ENCODE data around the gene CIC. TPM values are rescaled to one million over a fixed set of nuclear protein-coding genes. Genes with fewer than 3 reads are reported as not detected.

The CIC gene
- total RNA-seq, 1 experiment from 2014 or later = 25.0 TPM

DNA sequence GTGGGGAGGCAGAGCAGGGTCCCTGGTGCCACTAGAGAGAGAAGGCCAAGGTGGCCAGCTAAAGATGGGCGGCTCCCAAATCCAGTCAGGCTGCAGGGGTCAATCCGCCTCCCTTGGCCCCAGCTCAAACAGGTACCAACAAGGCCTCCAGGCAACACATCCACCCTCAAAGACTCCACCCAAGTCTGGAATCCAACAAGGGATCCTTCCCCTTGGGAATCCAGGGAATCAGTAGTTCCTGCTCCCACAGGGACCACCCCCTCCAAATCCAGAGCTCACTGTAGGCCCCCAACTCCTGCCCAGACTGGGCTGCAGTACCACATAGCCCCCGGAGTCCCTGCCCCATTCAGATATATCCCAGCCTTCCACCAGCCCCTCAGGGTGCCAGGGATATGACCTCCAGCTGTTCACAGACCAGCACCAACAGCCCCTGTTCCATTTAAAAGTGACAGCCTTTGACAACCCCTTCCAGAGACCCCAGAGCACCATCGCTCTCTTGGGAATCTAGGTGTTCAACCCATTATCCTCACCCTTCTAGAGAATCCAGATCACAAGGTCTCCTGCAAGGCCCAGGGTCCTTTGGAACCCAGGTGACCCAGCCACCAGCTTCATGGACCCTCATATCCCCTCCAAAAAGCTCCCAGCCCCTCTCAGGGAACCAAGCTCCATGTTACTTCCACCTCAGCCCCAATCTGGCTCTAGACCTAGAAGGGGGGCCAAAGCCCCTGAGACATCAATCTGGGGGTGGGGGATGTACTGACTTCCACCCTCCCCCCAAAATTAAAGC lies 17.3 kb upstream of the CIC start:
- no peak overlapping the region for H2AFZ ChIP-seq (ENCODE audit: low read length)
- H3K27me3 ChIP-seq (ENCODE audit: low read length) = no peaks in the 10 kb centered on the region
- H3K4me1 ChIP-seq (ENCODE audit: low read length) = peaks cover 26% of the 10 kb centered on the region
- H3K9ac ChIP-seq (ENCODE audit: low read length) = peak overlapping the region; percentile 30; the same call in 1 of the 2 replicates
- H3K4me3 ChIP-seq (ENCODE audit: low read length) = no peak overlapping the region
- no peaks in the 10 kb centered on the region for H3K9me2 ChIP-seq (replicated peaks; ENCODE audit: insufficient read depth, low read length)
- H3K27ac ChIP-seq (ENCODE audit: low read length) = no peak overlapping the region; the same call in 1 of the 2 replicates
- H3K36me3 ChIP-seq (ENCODE audit: insufficient read depth, low read length) = 0 out of 2 replicates have a peak, but pooled peaks cover 7% of the 10 kb centered on the region
- H3K4me2 ChIP-seq (ENCODE audit: low read depth, low read length, poor library complexity, severe bottlenecking) = peak overlapping the region; percentile 7
- H4K20me1 ChIP-seq (ENCODE audit: insufficient read depth, low read depth, low read length) = peaks cover 18% of the 10 kb centered on the region
- no peaks in the 10 kb centered on the region for H3K9me3 ChIP-seq (ENCODE audit: low read length)
- H3K79me2 ChIP-seq (ENCODE audit: low read length) = peaks cover 43% of the 10 kb centered on the region
- DNase-seq = no peak

DNA sequence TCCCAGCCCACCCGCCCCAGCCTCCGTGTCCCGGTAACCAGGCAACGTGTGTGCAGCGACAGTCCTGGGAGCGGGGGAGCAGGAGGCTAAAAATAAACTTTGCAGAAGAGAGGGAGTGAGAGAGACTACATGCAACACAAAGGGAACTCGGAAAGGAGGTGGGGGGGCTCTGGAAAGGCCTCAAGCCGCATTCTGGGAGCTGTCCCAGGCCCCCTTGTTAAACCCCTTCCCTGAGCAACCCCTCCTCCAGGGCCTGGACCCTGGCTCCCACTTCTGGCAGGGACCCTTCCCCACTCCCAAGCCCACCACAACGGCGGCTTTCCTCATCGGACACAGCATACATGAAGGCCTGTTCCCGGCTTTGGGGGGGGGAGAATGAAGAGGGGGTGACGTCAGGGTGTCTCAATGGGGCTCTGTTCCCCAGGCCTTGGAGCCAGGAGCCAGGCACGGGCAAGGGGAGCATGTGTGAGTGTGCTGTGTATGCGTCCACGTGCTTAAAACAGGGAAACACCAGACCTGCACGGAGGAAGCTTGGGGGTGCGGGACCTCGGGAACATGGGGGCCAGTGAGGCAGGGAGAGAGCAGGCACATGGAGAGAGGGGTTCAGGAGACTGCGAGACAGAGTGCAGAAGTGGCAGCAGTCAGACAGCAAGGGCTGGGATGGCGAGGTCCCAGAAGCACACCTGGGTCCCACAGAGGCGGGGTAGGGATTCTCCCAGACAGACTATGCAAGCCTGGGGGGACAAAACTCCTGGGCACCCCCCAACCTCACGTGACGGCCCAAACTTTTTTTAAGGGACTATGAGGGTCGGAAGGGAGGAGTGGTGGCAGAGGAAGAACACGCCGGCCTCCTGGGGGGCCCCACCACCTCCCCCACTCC lies 16.4 kb upstream of the CIC start:
- peaks cover 18% of the 10 kb centered on the region for H4K20me1 ChIP-seq (ENCODE audit: insufficient read depth, low read depth, low read length)
- H3K4me2 ChIP-seq (ENCODE audit: low read depth, low read length, poor library complexity, severe bottlenecking) = peak overlapping the region; percentile 86
- peak overlapping the region; percentile 99 for H3K4me3 ChIP-seq (ENCODE audit: low read length)
- H3K27me3 ChIP-seq (ENCODE audit: low read length) = no peaks in the 10 kb centered on the region
- H3K27ac ChIP-seq (ENCODE audit: low read length) = peak overlapping the region; percentile 89
- H3K9ac ChIP-seq (ENCODE audit: low read length) = peak overlapping the region; percentile 92
- 0 out of 2 replicates have a peak, but pooled peaks cover 7% of the 10 kb centered on the region for H3K36me3 ChIP-seq (ENCODE audit: insufficient read depth, low read length)
- DNase-seq = no peak
- no peaks in the 10 kb centered on the region for H3K9me3 ChIP-seq (ENCODE audit: low read length)
- no peak overlapping the region for H2AFZ ChIP-seq (ENCODE audit: low read length)
- no peaks in the 10 kb centered on the region for H3K9me2 ChIP-seq (replicated peaks; ENCODE audit: insufficient read depth, low read length)
- H3K79me2 ChIP-seq (ENCODE audit: low read length) = peaks cover 43% of the 10 kb centered on the region
- peaks cover 26% of the 10 kb centered on the region for H3K4me1 ChIP-seq (ENCODE audit: low read length)

DNA sequence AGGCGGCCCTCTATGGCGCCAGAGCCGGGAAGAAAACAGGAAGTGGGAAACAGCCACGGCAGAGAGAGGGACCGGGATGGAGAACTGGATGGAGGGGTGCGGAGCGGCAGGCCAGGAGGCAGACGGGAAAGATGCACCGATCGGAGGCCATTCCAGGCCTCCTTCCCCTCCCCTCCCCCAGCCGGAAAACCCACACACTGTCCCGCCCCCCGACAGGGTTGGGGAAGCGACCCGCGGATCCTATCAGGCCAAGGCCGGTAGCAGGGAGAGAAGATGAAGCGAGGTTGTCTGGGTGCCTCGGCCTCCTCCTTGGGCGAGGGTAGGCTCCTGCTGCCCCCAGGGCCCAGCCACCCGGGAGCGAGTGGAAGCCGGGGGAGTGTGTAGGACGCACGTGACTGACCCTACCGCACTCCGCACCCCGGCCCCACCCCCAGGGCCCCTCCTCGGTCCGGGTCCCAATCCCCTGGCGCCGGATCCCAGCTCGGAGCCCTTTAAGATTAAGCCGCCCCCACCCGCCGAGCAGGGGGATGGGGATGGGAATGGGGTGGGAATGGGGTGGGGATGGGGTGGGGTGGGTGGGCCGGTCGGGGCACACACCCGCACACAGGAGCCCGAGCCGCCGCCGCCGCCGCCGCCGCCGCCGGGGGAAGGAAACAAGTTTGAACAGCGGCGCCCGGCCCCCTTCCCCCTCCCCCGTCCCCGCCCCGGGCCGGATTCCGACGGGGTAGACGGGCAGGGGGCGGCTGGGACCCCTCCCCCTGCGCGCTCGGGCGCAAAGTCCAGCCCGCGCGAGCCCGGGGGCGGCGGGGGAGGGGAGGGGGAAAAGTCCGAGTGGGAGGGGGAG lies 15.6 kb upstream of the CIC start:
- peaks cover 18% of the 10 kb centered on the region for H4K20me1 ChIP-seq (ENCODE audit: insufficient read depth, low read depth, low read length)
- H3K27me3 ChIP-seq (ENCODE audit: low read length) = no peaks in the 10 kb centered on the region
- peak overlapping the region; percentile 99 for H3K9ac ChIP-seq (ENCODE audit: low read length)
- peak overlapping the region; percentile 99 for H3K4me3 ChIP-seq (ENCODE audit: low read length)
- 0 out of 2 replicates have a peak, but pooled peaks cover 7% of the 10 kb centered on the region for H3K36me3 ChIP-seq (ENCODE audit: insufficient read depth, low read length)
- H3K4me2 ChIP-seq (ENCODE audit: low read depth, low read length, poor library complexity, severe bottlenecking) = peak overlapping the region; percentile 86
- peaks cover 26% of the 10 kb centered on the region for H3K4me1 ChIP-seq (ENCODE audit: low read length)
- no peak overlapping the region for H2AFZ ChIP-seq (ENCODE audit: low read length)
- H3K9me2 ChIP-seq (replicated peaks; ENCODE audit: insufficient read depth, low read length) = no peaks in the 10 kb centered on the region
- peaks cover 43% of the 10 kb centered on the region for H3K79me2 ChIP-seq (ENCODE audit: low read length)
- peak; percentile 75 for DNase-seq
- H3K27ac ChIP-seq (ENCODE audit: low read length) = peak overlapping the region; percentile 89
- H3K9me3 ChIP-seq (ENCODE audit: low read length) = no peaks in the 10 kb centered on the region

DNA sequence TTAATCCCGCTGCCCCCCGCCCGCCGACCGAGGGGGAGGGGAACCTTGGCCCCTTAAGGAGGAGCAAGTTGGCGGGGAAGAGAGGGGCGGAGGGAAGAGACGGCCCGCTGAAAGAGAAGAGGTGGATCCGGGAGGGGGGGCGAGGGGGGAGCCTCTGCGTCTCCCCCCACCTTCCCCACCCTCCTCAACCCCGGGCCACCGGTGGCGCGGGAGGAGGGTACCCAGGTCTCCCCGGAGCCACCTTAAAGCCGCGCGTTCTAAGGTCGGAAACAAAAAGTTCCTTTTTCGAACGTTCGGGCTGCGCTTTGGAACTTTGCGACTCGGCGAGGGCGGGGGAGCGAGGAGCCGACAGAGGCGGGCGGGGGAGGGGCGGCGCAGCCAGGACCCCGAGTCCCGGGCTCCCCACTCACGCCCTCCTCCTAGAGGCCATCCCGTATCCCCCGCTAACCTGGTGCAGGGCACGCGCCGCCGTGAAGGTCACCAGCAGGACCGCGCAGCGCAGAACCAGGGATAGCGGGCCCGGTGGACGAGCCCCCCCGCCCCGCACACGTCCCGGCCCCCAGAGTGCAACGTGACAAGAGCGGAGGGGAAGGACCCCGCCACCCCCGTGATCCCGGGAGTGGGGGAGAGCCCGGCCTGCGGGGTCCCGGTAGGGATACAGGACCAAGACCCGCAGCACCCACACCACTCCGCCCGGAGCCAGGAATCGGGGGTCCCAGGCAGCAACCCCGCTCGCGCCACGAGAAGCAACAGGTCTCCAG lies 14.8 kb upstream of the CIC start:
- Histone ChIP-seq H3K36me3 (ENCODE audit: insufficient read depth, low read length) (0 out of 2 replicates have a peak, but pooled peaks cover 7% of the 10 kb centered on the region), H4K20me1 (ENCODE audit: insufficient read depth, low read depth, low read length) (peaks cover 18% of the 10 kb centered on the region), H3K4me3 (ENCODE audit: low read length) (peak overlapping the region; percentile 99), H3K9ac (ENCODE audit: low read length) (peak overlapping the region; percentile 99), H3K27ac (ENCODE audit: low read length) (peak overlapping the region; percentile 89), H2AFZ (ENCODE audit: low read length) (no peak overlapping the region), H3K27me3 (ENCODE audit: low read length) (no peaks in the 10 kb centered on the region), H3K9me3 (ENCODE audit: low read length) (no peaks in the 10 kb centered on the region), H3K79me2 (ENCODE audit: low read length) (peaks cover 43% of the 10 kb centered on the region), H3K4me2 (ENCODE audit: low read depth, low read length, poor library complexity, severe bottlenecking) (peak overlapping the region; percentile 84), H3K4me1 (ENCODE audit: low read length) (peaks cover 26% of the 10 kb centered on the region), H3K9me2 (replicated peaks; ENCODE audit: insufficient read depth, low read length) (no peaks in the 10 kb centered on the region)
- DNase-seq = peak; percentile 93

DNA sequence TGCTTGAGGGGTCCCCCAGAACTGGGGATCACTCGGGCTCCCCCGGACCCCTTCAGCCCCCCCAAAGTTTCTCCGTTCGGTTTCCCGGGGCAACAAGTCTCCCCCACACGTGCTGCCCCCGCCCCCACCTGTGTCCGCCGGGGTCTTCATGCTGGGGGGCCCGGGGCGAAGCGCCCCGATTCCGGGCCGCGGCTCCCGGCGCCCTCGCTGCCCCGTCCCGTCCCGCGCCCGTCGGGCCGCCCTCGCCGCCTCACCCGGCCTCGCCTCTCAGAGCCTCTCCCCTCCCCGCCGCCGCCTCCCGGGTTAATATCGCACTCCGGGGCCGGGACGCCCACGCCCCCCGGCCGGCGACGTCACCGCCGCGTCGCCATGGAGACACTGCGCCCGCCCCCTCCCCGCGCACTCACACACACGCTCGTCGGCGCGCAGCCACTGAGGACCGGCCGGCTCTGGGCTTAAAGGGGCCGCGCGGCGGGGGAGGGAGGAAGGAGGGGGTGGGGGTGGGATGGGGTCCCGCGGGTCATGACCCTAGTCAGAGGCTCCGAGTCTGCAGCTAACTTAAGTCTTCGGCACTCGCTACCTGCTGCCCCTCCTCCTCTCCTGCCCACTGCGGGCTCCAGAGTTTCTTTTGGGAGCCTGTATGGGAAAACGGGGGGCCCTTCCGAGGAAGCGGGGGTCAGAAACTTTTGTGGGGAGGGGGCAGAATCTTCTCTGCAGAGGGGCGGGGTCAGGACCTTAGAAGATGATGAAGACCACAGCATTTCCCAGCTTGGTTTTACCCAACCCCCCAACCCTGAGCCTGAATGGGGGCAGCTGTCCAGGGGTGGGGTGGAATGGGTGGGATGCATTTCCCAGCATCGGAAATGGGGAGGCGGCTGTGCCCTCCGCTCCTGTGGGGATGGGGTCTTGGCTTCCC lies 13.9 kb upstream of the CIC start, which contains the start of gene ERF:
ERF (minus strand) TSS at position 279 of the 916 bp plus-strand sequence; CDS start at position 150, 129 bp downstream.
- Histone ChIP-seq H3K4me1 (ENCODE audit: low read length) (peaks cover 26% of the 10 kb centered on the region), H3K9ac (ENCODE audit: low read length) (peak within 1 kb of the TSS; percentile 99), H3K4me2 (ENCODE audit: low read depth, low read length, poor library complexity, severe bottlenecking) (peak within 1 kb of the TSS; percentile 93), H3K4me3 (ENCODE audit: low read length) (peak within 1 kb of the TSS; percentile 99), H4K20me1 (ENCODE audit: insufficient read depth, low read depth, low read length) (peaks cover 18% of the 10 kb centered on the region), H3K27me3 (ENCODE audit: low read length) (no peaks in the 10 kb centered on the region), H3K9me2 (replicated peaks; ENCODE audit: insufficient read depth, low read length) (no peaks in the 10 kb centered on the region), H3K9me3 (ENCODE audit: low read length) (no peaks in the 10 kb centered on the region), H3K36me3 (ENCODE audit: insufficient read depth, low read length) (0 out of 2 replicates have a peak, but pooled peaks cover 7% of the 10 kb centered on the region), H2AFZ (ENCODE audit: low read length) (peak within 1 kb of the TSS; percentile 20; the same call in 1 of the 2 replicates), H3K79me2 (ENCODE audit: low read length) (peaks cover 43% of the 10 kb centered on the region), H3K27ac (ENCODE audit: low read length) (peak within 1 kb of the TSS; percentile 89)
- DNase-seq = peak; percentile 96

DNA sequence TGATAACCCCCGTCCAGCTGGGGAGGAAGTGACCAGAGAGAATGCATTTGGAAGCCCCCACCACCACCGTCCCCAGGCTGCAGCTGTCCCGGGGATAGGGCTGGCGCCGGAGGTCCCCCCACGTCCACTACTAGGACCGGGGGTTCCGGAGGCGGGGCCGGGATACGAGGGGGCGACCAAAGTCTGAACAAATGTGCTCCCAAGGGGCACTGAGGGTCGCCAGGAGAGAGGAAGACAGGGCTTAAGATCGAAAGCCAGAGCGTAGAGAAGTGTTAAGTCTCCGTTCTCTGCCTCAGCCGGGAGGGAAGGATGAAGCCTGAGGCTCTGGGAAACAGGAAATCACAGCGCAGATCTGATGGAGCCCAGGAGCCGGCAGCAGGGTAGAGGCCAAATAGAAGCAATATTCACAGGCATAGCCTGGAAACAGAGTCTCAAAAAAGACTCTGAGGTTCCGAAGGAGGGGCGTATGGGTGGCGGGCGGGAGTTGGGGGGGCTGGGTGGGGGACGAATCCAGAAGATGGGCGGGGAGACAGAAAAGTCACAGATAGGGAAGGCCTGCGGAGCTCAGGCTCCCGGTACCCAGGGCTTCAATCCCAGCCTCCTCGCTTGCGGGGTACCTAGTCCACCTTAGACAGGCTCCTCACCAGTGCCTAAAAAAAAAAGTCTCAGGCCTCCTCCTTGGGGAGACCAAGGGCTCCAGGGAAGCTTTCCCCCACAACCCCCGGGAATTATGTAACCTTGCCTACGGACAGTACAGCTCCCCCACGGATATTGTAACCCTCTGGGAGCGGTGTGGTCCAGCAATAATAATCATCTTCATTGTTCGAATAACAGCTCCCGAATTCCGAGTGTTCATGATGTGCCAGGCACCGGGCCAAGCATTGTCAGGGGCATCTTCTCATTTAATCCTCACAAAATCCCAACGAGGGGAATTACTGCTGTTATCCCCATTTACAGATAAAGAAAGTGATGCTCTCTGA lies 13.0 kb upstream of the CIC start:
- Histone ChIP-seq H3K36me3 (ENCODE audit: insufficient read depth, low read length) (0 out of 2 replicates have a peak, but pooled peaks cover 3% of the 10 kb centered on the region), H3K4me1 (ENCODE audit: low read length) (peaks cover 26% of the 10 kb centered on the region), H3K9ac (ENCODE audit: low read length) (peak overlapping the region; percentile 80), H3K9me2 (replicated peaks; ENCODE audit: insufficient read depth, low read length) (no peaks in the 10 kb centered on the region), H2AFZ (ENCODE audit: low read length) (peak overlapping the region; percentile 20; the same call in 1 of the 2 replicates), H4K20me1 (ENCODE audit: insufficient read depth, low read depth, low read length) (peaks cover 13% of the 10 kb centered on the region), H3K9me3 (ENCODE audit: low read length) (no peaks in the 10 kb centered on the region), H3K79me2 (ENCODE audit: low read length) (peaks cover 34% of the 10 kb centered on the region), H3K27ac (ENCODE audit: low read length) (no peak overlapping the region), H3K27me3 (ENCODE audit: low read length) (no peaks in the 10 kb centered on the region), H3K4me3 (ENCODE audit: low read length) (peak overlapping the region; percentile 99), H3K4me2 (ENCODE audit: low read depth, low read length, poor library complexity, severe bottlenecking) (peak overlapping the region; percentile 93)
- no peak for DNase-seq

Data from Karpas-422 (cell line).